HepG2 (cell line): ENCODE measurements around the gene VKORC1. TPM values are rescaled to one million over a fixed set of nuclear protein-coding genes. Genes with fewer than 3 reads are reported as not detected.
A peak's percentile ranks its signal among the peaks of the same experiment; 100 is the strongest.

ENCODE experiments used
- CEBPB ChIP-seq: IDR thresholded peaks from 2 replicates; pipeline ENCODE4 v1.6.1; 2011; ENCODE audit warnings: low read depth, low read length, improper control_type of control experiment, borderline replicate concordance
- SIX4 ChIP-seq: sonication (generic); formaldehyde crosslinking; IDR thresholded peaks from 2 replicates; pipeline ENCODE4 v1.4.0; 2020; ENCODE audit warnings: missing genetic modification reagents
- TEAD2 ChIP-seq: sonication (generic); formaldehyde crosslinking; IDR thresholded peaks from 2 replicates; pipeline ENCODE4 v1.9.0; 2021; ENCODE audit warnings: missing genetic modification reagents
- ZNF232 ChIP-seq: sonication (generic); formaldehyde crosslinking; IDR thresholded peaks from 2 replicates; pipeline ENCODE4 v1.4.0; 2020; ENCODE audit warnings: missing genetic modification reagents, borderline replicate concordance
- polyA plus RNA-seq, 8 experiments: library from polyadenylated mRNA; depleted of rRNA in 3 of 8; stranded (reverse) in 7 of 8; unstranded in 1 of 8; fragments of >200 nt; fragmentation: Illumina TruSeq in 4 of 8; extraction: Trizol in 4 of 8; gene quantifications; 2 replicates each; pipeline versions ENCODE4 v1.2.1 to v1.2.3, GENCODE V29; 2011 to 2016; ENCODE audit warnings: low read depth in 4 of 8, missing spikeins in 1 of 8, mixed read lengths in 1 of 8; ENCODE audit not compliant: insufficient read depth in 1 of 8
- total RNA-seq, 5 experiments: library from RNA; depleted of rRNA; stranded (reverse); fragments of >200 nt; fragmentation: Illumina TruSeq; extraction: Trizol; gene quantifications; 2 replicates each; pipeline ENCODE4 v1.2.3, GENCODE V29; 2016; ENCODE audit warnings: low read depth in 1 of 5
- TF ChIP-seq, protein P1 (sequence below): sonication (generic); formaldehyde crosslinking; IDR thresholded peaks from 2 replicates; pipeline ENCODE4 v1.5.1; 2020; ENCODE audit warnings: mild to moderate bottlenecking, moderate library complexity, missing genetic modification reagents
- TF ChIP-seq, protein P2 (sequence below): sonication (generic); formaldehyde crosslinking; IDR thresholded peaks from 2 replicates; pipeline ENCODE4 v1.4.0; 2020; ENCODE audit warnings: mild to moderate bottlenecking, missing genetic modification reagents, borderline replicate concordance
- TF ChIP-seq, protein P3 (sequence below): sonication (generic); formaldehyde crosslinking; IDR thresholded peaks from 2 replicates; pipeline ENCODE4 v1.4.0; 2020; ENCODE audit warnings: missing genetic modification reagents
- TF ChIP-seq, protein P4 (sequence below): sonication (generic); formaldehyde crosslinking; IDR thresholded peaks from 2 replicates; pipeline ENCODE4 v1.5.0; 2020; ENCODE audit warnings: missing genetic modification reagents
- TF ChIP-seq, protein P5 (sequence below), 2 experiments: sonication (generic) in 1 of 2; formaldehyde crosslinking in 1 of 2; IDR thresholded peaks; 2 replicates each; pipeline versions ENCODE4 v1.6.1 to v1.9.0; 2014 to 2022; ENCODE audit warnings: antibody characterized with exemption in 1 of 2, borderline replicate concordance in 1 of 2, inconsistent platforms in 1 of 2, low read depth in 1 of 2, missing genetic modification reagents in 1 of 2

VKORC1 gene
- total and polyA plus RNA-seq, 2 of the 13 experiments (the other 11 are each of a cell fraction or from before 2014, with no cell fraction given), result 141 to 615 TPM

DNA sequence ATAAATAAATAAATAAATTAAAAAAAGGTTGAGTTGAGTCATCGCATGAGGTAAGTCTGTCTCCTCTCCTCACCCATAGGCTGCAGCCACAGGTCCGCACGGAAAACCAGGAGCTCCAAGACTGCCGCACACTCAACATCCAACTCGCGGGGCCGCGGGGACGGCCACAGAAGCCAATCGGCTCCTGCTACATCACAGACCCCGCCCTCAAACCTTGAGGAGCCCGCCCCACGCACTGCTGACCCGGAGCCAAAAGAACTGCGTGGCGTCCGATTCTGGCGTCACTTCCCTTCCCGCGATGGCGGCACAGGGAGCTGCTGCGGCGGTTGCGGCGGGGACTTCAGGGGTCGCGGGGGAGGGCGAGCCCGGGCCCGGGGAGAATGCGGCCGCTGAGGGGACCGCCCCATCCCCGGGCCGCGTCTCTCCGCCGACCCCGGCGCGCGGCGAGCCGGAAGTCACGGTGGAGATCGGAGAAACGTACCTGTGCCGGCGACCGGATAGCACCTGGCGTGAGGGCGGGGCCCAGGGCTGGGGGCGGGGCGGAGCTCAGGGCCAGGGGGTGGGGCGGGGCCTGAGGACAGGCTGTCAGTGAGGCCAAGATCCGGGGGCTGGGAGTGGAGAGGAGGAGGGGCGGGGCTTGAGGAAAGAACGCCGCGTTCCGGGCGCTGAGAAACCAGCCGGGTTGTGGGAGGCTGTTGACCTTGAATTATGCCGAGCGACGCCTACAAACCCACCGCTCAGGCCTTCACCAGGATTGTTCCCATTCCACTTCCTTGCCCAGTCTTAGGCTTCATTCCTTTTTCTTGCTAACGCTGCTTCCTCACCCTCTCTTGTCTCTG, 23.0 kb upstream of the VKORC1 start, which contains the start of gene KAT8 (continued):
- TF ChIP-seq, protein P1, sequence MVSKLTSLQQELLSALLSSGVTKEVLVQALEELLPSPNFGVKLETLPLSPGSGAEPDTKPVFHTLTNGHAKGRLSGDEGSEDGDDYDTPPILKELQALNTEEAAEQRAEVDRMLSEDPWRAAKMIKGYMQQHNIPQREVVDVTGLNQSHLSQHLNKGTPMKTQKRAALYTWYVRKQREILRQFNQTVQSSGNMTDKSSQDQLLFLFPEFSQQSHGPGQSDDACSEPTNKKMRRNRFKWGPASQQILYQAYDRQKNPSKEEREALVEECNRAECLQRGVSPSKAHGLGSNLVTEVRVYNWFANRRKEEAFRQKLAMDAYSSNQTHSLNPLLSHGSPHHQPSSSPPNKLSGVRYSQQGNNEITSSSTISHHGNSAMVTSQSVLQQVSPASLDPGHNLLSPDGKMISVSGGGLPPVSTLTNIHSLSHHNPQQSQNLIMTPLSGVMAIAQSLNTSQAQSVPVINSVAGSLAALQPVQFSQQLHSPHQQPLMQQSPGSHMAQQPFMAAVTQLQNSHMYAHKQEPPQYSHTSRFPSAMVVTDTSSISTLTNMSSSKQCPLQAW, result peak; percentile 51; the same call in 1 of the 2 replicates
- no peak for TF ChIP-seq CEBPB
- TF ChIP-seq, protein P2, sequence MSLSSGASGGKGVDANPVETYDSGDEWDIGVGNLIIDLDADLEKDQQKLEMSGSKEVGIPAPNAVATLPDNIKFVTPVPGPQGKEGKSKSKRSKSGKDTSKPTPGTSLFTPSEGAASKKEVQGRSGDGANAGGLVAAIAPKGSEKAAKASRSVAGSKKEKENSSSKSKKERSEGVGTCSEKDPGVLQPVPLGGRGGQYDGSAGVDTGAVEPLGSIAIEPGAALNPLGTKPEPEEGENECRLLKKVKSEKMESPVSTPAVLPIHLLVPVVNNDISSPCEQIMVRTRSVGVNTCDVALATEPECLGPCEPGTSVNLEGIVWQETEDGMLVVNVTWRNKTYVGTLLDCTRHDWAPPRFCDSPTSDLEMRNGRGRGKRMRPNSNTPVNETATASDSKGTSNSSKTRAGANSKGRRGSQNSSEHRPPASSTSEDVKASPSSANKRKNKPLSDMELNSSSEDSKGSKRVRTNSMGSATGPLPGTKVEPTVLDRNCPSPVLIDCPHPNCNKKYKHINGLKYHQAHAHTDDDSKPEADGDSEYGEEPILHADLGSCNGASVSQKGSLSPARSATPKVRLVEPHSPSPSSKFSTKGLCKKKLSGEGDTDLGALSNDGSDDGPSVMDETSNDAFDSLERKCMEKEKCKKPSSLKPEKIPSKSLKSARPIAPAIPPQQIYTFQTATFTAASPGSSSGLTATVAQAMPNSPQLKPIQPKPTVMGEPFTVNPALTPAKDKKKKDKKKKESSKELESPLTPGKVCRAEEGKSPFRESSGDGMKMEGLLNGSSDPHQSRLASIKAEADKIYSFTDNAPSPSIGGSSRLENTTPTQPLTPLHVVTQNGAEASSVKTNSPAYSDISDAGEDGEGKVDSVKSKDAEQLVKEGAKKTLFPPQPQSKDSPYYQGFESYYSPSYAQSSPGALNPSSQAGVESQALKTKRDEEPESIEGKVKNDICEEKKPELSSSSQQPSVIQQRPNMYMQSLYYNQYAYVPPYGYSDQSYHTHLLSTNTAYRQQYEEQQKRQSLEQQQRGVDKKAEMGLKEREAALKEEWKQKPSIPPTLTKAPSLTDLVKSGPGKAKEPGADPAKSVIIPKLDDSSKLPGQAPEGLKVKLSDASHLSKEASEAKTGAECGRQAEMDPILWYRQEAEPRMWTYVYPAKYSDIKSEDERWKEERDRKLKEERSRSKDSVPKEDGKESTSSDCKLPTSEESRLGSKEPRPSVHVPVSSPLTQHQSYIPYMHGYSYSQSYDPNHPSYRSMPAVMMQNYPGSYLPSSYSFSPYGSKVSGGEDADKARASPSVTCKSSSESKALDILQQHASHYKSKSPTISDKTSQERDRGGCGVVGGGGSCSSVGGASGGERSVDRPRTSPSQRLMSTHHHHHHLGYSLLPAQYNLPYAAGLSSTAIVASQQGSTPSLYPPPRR (CRISPR knock-in tag), result peak; percentile 18; the same call in 1 of the 2 replicates
- TF ChIP-seq, protein P3, sequence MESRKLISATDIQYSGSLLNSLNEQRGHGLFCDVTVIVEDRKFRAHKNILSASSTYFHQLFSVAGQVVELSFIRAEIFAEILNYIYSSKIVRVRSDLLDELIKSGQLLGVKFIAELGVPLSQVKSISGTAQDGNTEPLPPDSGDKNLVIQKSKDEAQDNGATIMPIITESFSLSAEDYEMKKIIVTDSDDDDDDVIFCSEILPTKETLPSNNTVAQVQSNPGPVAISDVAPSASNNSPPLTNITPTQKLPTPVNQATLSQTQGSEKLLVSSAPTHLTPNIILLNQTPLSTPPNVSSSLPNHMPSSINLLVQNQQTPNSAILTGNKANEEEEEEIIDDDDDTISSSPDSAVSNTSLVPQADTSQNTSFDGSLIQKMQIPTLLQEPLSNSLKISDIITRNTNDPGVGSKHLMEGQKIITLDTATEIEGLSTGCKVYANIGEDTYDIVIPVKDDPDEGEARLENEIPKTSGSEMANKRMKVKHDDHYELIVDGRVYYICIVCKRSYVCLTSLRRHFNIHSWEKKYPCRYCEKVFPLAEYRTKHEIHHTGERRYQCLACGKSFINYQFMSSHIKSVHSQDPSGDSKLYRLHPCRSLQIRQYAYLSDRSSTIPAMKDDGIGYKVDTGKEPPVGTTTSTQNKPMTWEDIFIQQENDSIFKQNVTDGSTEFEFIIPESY (CRISPR knock-in tag), result 0 out of 2 replicates have a peak, but pooled peaks have one; percentile 8
- 0 out of 2 replicates have a peak, but pooled peaks have one; percentile 11 for TF ChIP-seq SIX4 (CRISPR knock-in tag)
- peak; percentile 44; the same call in 1 of the 2 replicates for TF ChIP-seq ZNF232 (CRISPR knock-in tag)
- no peak for TF ChIP-seq TEAD2 (CRISPR knock-in tag)
- TF ChIP-seq, protein P4, sequence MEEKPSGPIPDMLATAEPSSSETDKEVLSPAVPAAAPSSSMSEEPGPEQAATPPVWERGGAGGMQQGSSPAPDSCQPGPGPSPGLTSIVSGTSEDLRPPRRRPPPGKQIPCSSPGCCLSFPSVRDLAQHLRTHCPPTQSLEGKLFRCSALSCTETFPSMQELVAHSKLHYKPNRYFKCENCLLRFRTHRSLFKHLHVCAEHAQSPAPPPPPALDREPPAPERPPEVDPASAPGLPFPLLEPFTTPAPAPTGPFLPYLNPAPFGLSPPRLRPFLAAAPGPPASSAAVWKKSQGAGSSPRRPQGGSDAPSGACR (CRISPR knock-in tag), result peak; percentile 33; the same call in 1 of the 2 replicates
- TF ChIP-seq, protein P5, sequence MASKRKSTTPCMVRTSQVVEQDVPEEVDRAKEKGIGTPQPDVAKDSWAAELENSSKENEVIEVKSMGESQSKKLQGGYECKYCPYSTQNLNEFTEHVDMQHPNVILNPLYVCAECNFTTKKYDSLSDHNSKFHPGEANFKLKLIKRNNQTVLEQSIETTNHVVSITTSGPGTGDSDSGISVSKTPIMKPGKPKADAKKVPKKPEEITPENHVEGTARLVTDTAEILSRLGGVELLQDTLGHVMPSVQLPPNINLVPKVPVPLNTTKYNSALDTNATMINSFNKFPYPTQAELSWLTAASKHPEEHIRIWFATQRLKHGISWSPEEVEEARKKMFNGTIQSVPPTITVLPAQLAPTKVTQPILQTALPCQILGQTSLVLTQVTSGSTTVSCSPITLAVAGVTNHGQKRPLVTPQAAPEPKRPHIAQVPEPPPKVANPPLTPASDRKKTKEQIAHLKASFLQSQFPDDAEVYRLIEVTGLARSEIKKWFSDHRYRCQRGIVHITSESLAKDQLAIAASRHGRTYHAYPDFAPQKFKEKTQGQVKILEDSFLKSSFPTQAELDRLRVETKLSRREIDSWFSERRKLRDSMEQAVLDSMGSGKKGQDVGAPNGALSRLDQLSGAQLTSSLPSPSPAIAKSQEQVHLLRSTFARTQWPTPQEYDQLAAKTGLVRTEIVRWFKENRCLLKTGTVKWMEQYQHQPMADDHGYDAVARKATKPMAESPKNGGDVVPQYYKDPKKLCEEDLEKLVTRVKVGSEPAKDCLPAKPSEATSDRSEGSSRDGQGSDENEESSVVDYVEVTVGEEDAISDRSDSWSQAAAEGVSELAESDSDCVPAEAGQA (IDR thresholded peaks at IDR 0.05; ENCODE audit: low read depth), result peak; percentile 99
- TF ChIP-seq, protein P5 (CRISPR knock-in tag; IDR thresholded peaks at IDR 0.05; ENCODE audit: borderline replicate concordance), result no peak; the same call in 1 of the 2 replicates
